CD14-positive monocyte (primary cell): Measurements from ENCODE around the gene ASPHD2. TPM values are rescaled to one million over a fixed set of nuclear protein-coding genes. Genes with fewer than 3 reads are reported as not detected.

Experiments used
- DNase-seq, 3 donors: peaks; one replicate each; pipeline ENCODE4 v3.0.0-alpha.2; 2011 to 2022
- H2AFZ ChIP-seq: 2 replicates; pipeline ENCODE4 v1.6.0; 2012; ENCODE audit warnings: mild to moderate bottlenecking, low read depth, low read length, inconsistent platforms; ENCODE audit not compliant: insufficient read depth, poor library complexity, severe bottlenecking
- H3K27ac ChIP-seq, 2 donors: 1 replicate in 1 of 2; 2 replicates in 1 of 2; pipeline ENCODE4 v1.5.1; 2012 to 2013; ENCODE audit warnings: low read length in 2 of 2, control low read depth in 1 of 2, inconsistent platforms in 1 of 2, low read depth in 1 of 2, mild to moderate bottlenecking in 1 of 2
- H3K27me3 ChIP-seq, 2 donors: one replicate each; pipeline versions ENCODE4 v1.6.0 to v1.6.1; 2011 to 2013; ENCODE audit warnings: low read length in 2 of 2; ENCODE audit not compliant: control insufficient read depth in 2 of 2, insufficient read depth in 2 of 2
- H3K36me3 ChIP-seq, 2 donors: replicated peaks in 1 of 2; 1 replicate in 1 of 2; 2 replicates in 1 of 2; pipeline versions ENCODE4 v1.5.1 to v1.6.1; 2012 to 2013; ENCODE audit warnings: low read length in 2 of 2, control low read depth in 1 of 2, inconsistent platforms in 1 of 2, mild to moderate bottlenecking in 1 of 2; ENCODE audit not compliant: insufficient read depth in 2 of 2, control insufficient read depth in 1 of 2
- H3K4me1 ChIP-seq, 2 donors: 1 replicate in 1 of 2; 2 replicates in 1 of 2; pipeline versions ENCODE4 v1.5.1 to v1.6.1; 2012 to 2013; ENCODE audit warnings: low read length in 2 of 2, control low read depth in 1 of 2, inconsistent platforms in 1 of 2, mild to moderate bottlenecking in 1 of 2, moderate library complexity in 1 of 2; ENCODE audit not compliant: insufficient read depth in 2 of 2, control insufficient read depth in 1 of 2
- H3K4me2 ChIP-seq: replicated peaks from 2 replicates; pipeline ENCODE3; 2012; ENCODE audit warnings: low read length, moderate library complexity, mild to moderate bottlenecking; ENCODE audit not compliant: poor library complexity, severe bottlenecking; ENCODE audit errors: extremely low read depth
- H3K4me3 ChIP-seq, 3 experiments: fragments of 200-600 bp in 1 of 3; sonication (generic) in 1 of 3; replicated peaks in 1 of 3; 1 replicate in 2 of 3; 2 replicates in 1 of 3; pipeline ENCODE4 v1.5.1; 2011 to 2013; ENCODE audit warnings: low read length in 3 of 3, mild to moderate bottlenecking in 3 of 3, control low read depth in 2 of 3, low read depth in 2 of 3, inconsistent platforms in 1 of 3, moderate library complexity in 1 of 3
- H3K79me2 ChIP-seq: 2 replicates; pipeline ENCODE4 v1.6.0; 2012; ENCODE audit warnings: mild to moderate bottlenecking, control low read depth, inconsistent platforms, low read length, moderate library complexity; ENCODE audit not compliant: insufficient read depth
- H3K9ac ChIP-seq: 2 replicates; pipeline ENCODE4 v1.6.0; 2017; ENCODE audit warnings: low read length, mild to moderate bottlenecking; ENCODE audit not compliant: insufficient read depth, poor library complexity, severe bottlenecking
- H3K9me3 ChIP-seq, 2 donors: replicated peaks in 1 of 2; 1 replicate in 1 of 2; 2 replicates in 1 of 2; pipeline versions ENCODE4 v1.5.1 to v1.6.1; 2012 to 2013; ENCODE audit warnings: low read length in 2 of 2, control low read depth in 1 of 2; ENCODE audit not compliant: control insufficient read depth in 1 of 2, insufficient read depth in 1 of 2
- H4K20me1 ChIP-seq: 2 replicates; pipeline ENCODE4 v1.6.0; 2012; ENCODE audit warnings: mild to moderate bottlenecking, low read length, control low read depth, moderate library complexity; ENCODE audit not compliant: insufficient read depth
- H3K27ac Mint-ChIP-seq, 7 donors: one replicate each; pipeline ENCODE4 v1.8.0; 2020; ENCODE audit warnings: mild to moderate bottlenecking in 7 of 7, mixed read lengths in 7 of 7, moderate library complexity in 6 of 7, inconsistent platforms in 2 of 7
- H3K27me3 Mint-ChIP-seq, 3 donors: one replicate each; pipeline ENCODE4 v1.8.0; 2021 to 2022; ENCODE audit warnings: low read depth in 3 of 3, mild to moderate bottlenecking in 3 of 3, mixed read lengths in 3 of 3, moderate library complexity in 3 of 3, inconsistent platforms in 1 of 3
- H3K36me3 Mint-ChIP-seq, 2 donors: one replicate each; pipeline ENCODE4 v1.8.0; 2020; ENCODE audit warnings: mixed read lengths in 2 of 2, inconsistent platforms in 1 of 2, mild to moderate bottlenecking in 1 of 2
- H3K4me1 Mint-ChIP-seq: one replicate; pipeline ENCODE4 v1.8.0; 2020; ENCODE audit warnings: mild to moderate bottlenecking, mixed read lengths
- H3K4me3 Mint-ChIP-seq, 2 donors: one replicate each; pipeline ENCODE4 v1.8.0; 2020; ENCODE audit warnings: mild to moderate bottlenecking in 2 of 2, mixed read lengths in 2 of 2, moderate library complexity in 1 of 2
- H3K9me3 Mint-ChIP-seq, 7 donors: one replicate each; pipeline ENCODE4 v1.8.0; 2020 to 2022; ENCODE audit warnings: mixed read lengths in 7 of 7, mild to moderate bottlenecking in 6 of 7, moderate library complexity in 6 of 7, inconsistent platforms in 2 of 7
- CTCF ChIP-seq: fragments of 200-600 bp; IDR thresholded peaks from one replicate; pipeline ENCODE4 v1.8.0; 2022; ENCODE audit warnings: antibody characterized with exemption, mild to moderate bottlenecking
- WGBS: methylation state at CpG from one replicate; pipeline ENCODE4 v1.1.5; 2013; ENCODE audit warnings: missing lambda C conversion rate; ENCODE audit not compliant: insufficient coverage; 5-methylcytosine and 5-hydroxymethylcytosine counted together
- intact Hi-C, 2 donors: fragments of 100-400 bp; cut with micrococcal nuclease; formaldehyde crosslinking; loops; one replicate each; pipeline versions ENCODE4 v1.15.0 to v1.15.1; 2023
- polyA plus RNA-seq, 3 donors: library from polyadenylated mRNA; depleted of rRNA in 1 of 3; unstranded in 2 of 3; stranded (reverse) in 1 of 3; fragments of 300-500 nt in 2 of 3; fragments of >200 nt in 1 of 3; fragmentation: Illumina TruSeq in 2 of 3; gene quantifications; 1 replicate in 2 of 3; 2 replicates in 1 of 3; pipeline ENCODE4 v1.2.3, GENCODE V29; 2012 to 2021

Gene ASPHD2
- polyA plus RNA-seq, 3 donors: 2.6 to 6.2 (median 4.1) TPM

- no peaks in the 10 kb centered on the region for H3K36me3 Mint-ChIP-seq
Observed at GRCh38 chr22:26414347-26414746, 14.7 kb upstream of the ASPHD2 start.

GRCh38 chr22:26416256-26416655 lies 12.8 kb upstream of the ASPHD2 start:
- no peaks in the 10 kb centered on the region for H3K4me1 Mint-ChIP-seq
- Histone ChIP-seq H3K27me3 (peaks cover 2 to 4% of the 10 kb centered on the region in 2 donors), H3K9ac (no peak overlapping the region), H3K4me1 (no peaks in the 10 kb centered on the region), H3K27ac (no peak overlapping the region), H3K4me2 (no peak overlapping the region), H3K9me3 (no peaks in the 10 kb centered on the region), H2AFZ (no peak overlapping the region), H3K36me3 (no peaks in the 10 kb centered on the region), H3K79me2 (no peaks in the 10 kb centered on the region), H3K4me3 (no peak overlapping the region), H4K20me1 (no peaks in the 10 kb centered on the region)
- no peak overlapping the region for H3K4me3 Mint-ChIP-seq
- TF ChIP-seq CTCF: no peak
- DNase-seq: no peak
- H3K9me3 Mint-ChIP-seq: peaks cover 0 to 4% (median 0%) of the 10 kb centered on the region in 7 donors
- H3K36me3 Mint-ChIP-seq: no peaks in the 10 kb centered on the region
- WGBS: no CpG with 5 or more reads among the region's 4 CpGs
- peaks cover 4 to 9% (median 6%) of the 10 kb centered on the region in 3 donors for H3K27me3 Mint-ChIP-seq
- intact Hi-C loops: no loop called here
- no peak overlapping the region for H3K27ac Mint-ChIP-seq

More at GRCh38 chr22:26414347-26414746, 14.7 kb upstream of the ASPHD2 start:
- Histone ChIP-seq H4K20me1 (no peaks in the 10 kb centered on the region), H3K27me3 (peaks cover 4 to 5% of the 10 kb centered on the region in 2 donors), H3K36me3 (no peaks in the 10 kb centered on the region), H3K4me2 (no peak overlapping the region), H3K9me3 (no peaks in the 10 kb centered on the region), H2AFZ (no peak overlapping the region), H3K9ac (no peak overlapping the region), H3K27ac (no peak overlapping the region), H3K4me3 (no peak overlapping the region), H3K4me1 (peaks cover 0 to 7% of the 10 kb centered on the region in 2 donors), H3K79me2 (no peaks in the 10 kb centered on the region)
- no peak for TF ChIP-seq CTCF
- no peak for DNase-seq
- Mint-ChIP-seq H3K27me3 (peaks cover 2 to 10% (median 3%) of the 10 kb centered on the region in 3 donors), H3K9me3 (peaks cover 0 to 4% (median 0%) of the 10 kb centered on the region in 7 donors), H3K4me1 (peaks cover 7% of the 10 kb centered on the region), H3K27ac (peak overlapping the region in 1 of 7 donors; percentile 53), H3K4me3 (no peak overlapping the region)
- intact Hi-C loops: no loop called here
- WGBS: 96% methylated on average over 2 of the region's 4 CpGs
